HG03280 (cell line): Measurements from ENCODE around the gene DNAJC12.
A peak's percentile ranks its signal among the peaks of the same experiment; 100 is the strongest.
"Not testable (repeated sequence)": the region's sequence is repeated elsewhere in the genome, so short reads cannot be mapped to it uniquely, and the experiment has no call there.

Experiments used
- ATAC-seq: cut with Tn5 transposase; IDR thresholded peaks from one replicate; pipeline ENCODE4 v1.9.1; 2021; ENCODE audit warnings: mild to moderate bottlenecking, moderate library complexity; ENCODE audit not compliant: unreplicated experiment

DNAJC12 gene

GRCh38 chr10:67841737-67842136, 3.7 kb upstream of the DNAJC12 start:
- ATAC-seq, result no peak

- ATAC-seq, result no peak
These were observed 2.0 kb upstream of the DNAJC12 start for GRCh38 chr10:67839951-67840350.

- ATAC-seq, result not testable (repeated sequence)
These were observed 1.5 kb upstream of the DNAJC12 start for GRCh38 chr10:67839511-67839910.

GRCh38 chr10:67836972-67837371, 1.0 kb downstream of the DNAJC12 start:
- ATAC-seq, result no peak

GRCh38 chr10:67836488-67836887, 1.5 kb downstream of the DNAJC12 start:
- ATAC-seq, result no peak

GRCh38 chr10:67835541-67836394, 2.2 kb downstream of the DNAJC12 start:
- ATAC-seq, result not testable (repeated sequence)

- ATAC-seq, result no peak
These were observed 3.6 kb downstream of the DNAJC12 start for GRCh38 chr10:67834375-67834774.

GRCh38 chr10:67827811-67828210, 10.2 kb downstream of the DNAJC12 start:
- no peak for ATAC-seq

- no peak for ATAC-seq
These were observed 18.2 kb downstream of the DNAJC12 start for GRCh38 chr10:67819768-67820204.

- no peak for ATAC-seq
These were observed 19.7 kb downstream of the DNAJC12 start for GRCh38 chr10:67818323-67818722.

GRCh38 chr10:67816719-67817118, 21.3 kb downstream of the DNAJC12 start:
- ATAC-seq, result no peak

- ATAC-seq, result no peak
These were observed 22.4 kb downstream of the DNAJC12 start for GRCh38 chr10:67815571-67816059.

- no peak for ATAC-seq
These were observed 26.0 kb downstream of the DNAJC12 start for GRCh38 chr10:67812007-67812406.

- ATAC-seq, result no peak
These were observed 28.9 kb downstream of the DNAJC12 start for GRCh38 chr10:67809107-67809506.

- ATAC-seq, result no peak
These were observed 29.3 kb downstream of the DNAJC12 start for GRCh38 chr10:67808704-67809103.

- no peak for ATAC-seq
These were observed 30.0 kb downstream of the DNAJC12 start for GRCh38 chr10:67807855-67808456.

GRCh38 chr10:67804395-67804678, 33.7 kb downstream of the DNAJC12 start:
- ATAC-seq, result no peak

- peak; percentile 68 for ATAC-seq
These were observed 34.2 kb downstream of the DNAJC12 start for GRCh38 chr10:67803588-67804394.

- peak; percentile 15 for ATAC-seq
These were observed 35.0 kb downstream of the DNAJC12 start for GRCh38 chr10:67802767-67803538.

GRCh38 chr10:67801118-67801517, 36.9 kb downstream of the DNAJC12 start:
- ATAC-seq, result no peak
